ENCODE results near the gene PELI2. TPM values are rescaled to one million over a fixed set of nuclear protein-coding genes. Genes with fewer than 3 reads are reported as not detected.

Gene PELI2
- total RNA-seq, 1 experiment from 2014 or later: 23.5 TPM

GRCh38 chr14:56147449-56147848, 29.2 kb downstream of the PELI2 start (continued):
- TF ChIP-seq SMAD3 (CRISPR knock-in tag; IDR thresholded peaks at IDR 0.05; ENCODE audit: borderline replicate concordance): no peak
- no peak for TF ChIP-seq ATF2 (CRISPR knock-in tag; IDR thresholded peaks at IDR 0.05; ENCODE audit: borderline replicate concordance, low read depth)
- no peak for TF ChIP-seq GRHL2 (CRISPR knock-in tag; IDR thresholded peaks at IDR 0.05; ENCODE audit: insufficient replicate concordance, severe bottlenecking)
- TF ChIP-seq ZSCAN18 (CRISPR knock-in tag; IDR thresholded peaks at IDR 0.05): no peak
- no peak for TF ChIP-seq IRF1 (CRISPR knock-in tag; IDR thresholded peaks at IDR 0.05)
- TF ChIP-seq ATF6 (CRISPR knock-in tag; IDR thresholded peaks at IDR 0.05): no peak

- Mint-ChIP-seq H3K27ac (peak overlapping the region; percentile 27), H3K4me1 (peaks cover 40% of the 10 kb centered on the region), H3K9me3 (no peaks in the 10 kb centered on the region), H3K36me3 (no peaks in the 10 kb centered on the region), H3K4me3 (no peak overlapping the region), H3K27me3 (ENCODE audit: low read depth) (no peaks in the 10 kb centered on the region)
- ChIA-PET POLR2A (no interaction called here), CTCF (no interaction called here)
- no peak for DNase-seq (ENCODE audit: low spot score)
- ATAC-seq: peak; percentile 66
- no peak for TF ChIP-seq ETV6 (CRISPR knock-in tag; IDR thresholded peaks at IDR 0.05)
- no peak for TF ChIP-seq NFE2L1 (CRISPR knock-in tag; IDR thresholded peaks at IDR 0.05)
- TF ChIP-seq CBFB (CRISPR knock-in tag; IDR thresholded peaks at IDR 0.05; ENCODE audit: low read depth): no peak
- no peak for TF ChIP-seq GTF2I (CRISPR knock-in tag; conservative IDR thresholded peaks at IDR 0.05)
- no peak for TF ChIP-seq JUN (CRISPR knock-in tag; IDR thresholded peaks at IDR 0.05)
- TF ChIP-seq RORB (CRISPR knock-in tag; IDR thresholded peaks at IDR 0.05): no peak
- no peak for TF ChIP-seq ZNF219 (CRISPR knock-in tag; IDR thresholded peaks at IDR 0.05; ENCODE audit: borderline replicate concordance)
- no peak for TF ChIP-seq ATF3 (CRISPR knock-in tag; conservative IDR thresholded peaks at IDR 0.05)
- no peak for TF ChIP-seq SMAD4 (CRISPR knock-in tag; IDR thresholded peaks at IDR 0.05)
- TF ChIP-seq NR2C2 (CRISPR knock-in tag; IDR thresholded peaks at IDR 0.05): no peak
- TF ChIP-seq ZNF671 (CRISPR knock-in tag; IDR thresholded peaks at IDR 0.05): no peak
- TF ChIP-seq CDX4 (CRISPR knock-in tag; IDR thresholded peaks at IDR 0.05; ENCODE audit: borderline replicate concordance): no peak
- TF ChIP-seq ZBTB21 (CRISPR knock-in tag; IDR thresholded peaks at IDR 0.05; ENCODE audit: borderline replicate concordance): no peak
- no peak for TF ChIP-seq MAX (CRISPR knock-in tag; IDR thresholded peaks at IDR 0.05)
- TF ChIP-seq ERG (CRISPR knock-in tag; IDR thresholded peaks at IDR 0.05): no peak
- TF ChIP-seq IRF1 (CRISPR knock-in tag; IDR thresholded peaks at IDR 0.05): no peak
- TF ChIP-seq TEAD1 (CRISPR knock-in tag; IDR thresholded peaks at IDR 0.05): no peak
Measured at GRCh38 chr14:56147986-56148901, 30.0 kb downstream of the PELI2 start.

Data from WTC11 (cell line).